Heart right ventricle (tissue), 16 donors: Measurements from ENCODE around the gene ATF3. TPM values are rescaled to one million over a fixed set of nuclear protein-coding genes. Genes with fewer than 3 reads are reported as not detected.

ENCODE experiments used
- ATAC-seq, 8 donors: fragments of 200-7000 bp; cut with Tn5 transposase; one replicate each; pipeline ENCODE4 v1.9.1; 2020; ENCODE audit warnings: mild to moderate bottlenecking in 8 of 8, moderate library complexity in 8 of 8, moderate number of reproducible peaks in 1 of 8
- DNase-seq, 2 donors: peaks; one replicate each; pipeline ENCODE4 v3.0.0-alpha.2; 2020
- H3K27ac ChIP-seq, 10 donors: fragments of 200-600 bp; sonication (generic) in 2 of 10; one replicate each; pipeline versions ENCODE4 v1.5.0 to v1.8.0; 2020 to 2022; ENCODE audit warnings: mild to moderate bottlenecking in 3 of 10
- H3K27me3 ChIP-seq, 7 donors: fragments of 200-600 bp; one replicate each; pipeline ENCODE4 v1.8.0; 2021 to 2022; ENCODE audit warnings: mild to moderate bottlenecking in 2 of 7
- H3K36me3 ChIP-seq, 9 donors: fragments of 200-600 bp; sonication (generic) in 1 of 9; one replicate each; pipeline versions ENCODE4 v1.5.0 to v1.8.0; 2020 to 2022; ENCODE audit warnings: mild to moderate bottlenecking in 2 of 9
- H3K4me1 ChIP-seq, 9 donors: fragments of 200-600 bp; sonication (generic) in 1 of 9; one replicate each; pipeline versions ENCODE4 v1.5.0 to v1.8.0; 2020 to 2022; ENCODE audit warnings: mild to moderate bottlenecking in 4 of 9
- H3K4me3 ChIP-seq, 10 donors: fragments of 200-600 bp; sonication (generic) in 2 of 10; one replicate each; pipeline versions ENCODE4 v1.5.0 to v1.8.0; 2020 to 2022; ENCODE audit warnings: mild to moderate bottlenecking in 7 of 10, moderate library complexity in 2 of 10
- H3K9me3 ChIP-seq, 11 donors: fragments of 200-600 bp in 10 of 11; sonication (generic) in 2 of 11; one replicate each; pipeline versions ENCODE4 v1.5.0 to v1.8.0; 2013 to 2022; ENCODE audit warnings: mild to moderate bottlenecking in 2 of 11, control low read depth in 1 of 11, moderate library complexity in 1 of 11
- CTCF ChIP-seq, 9 donors: fragments of 200-600 bp; sonication (generic) in 2 of 9; IDR thresholded peaks; one replicate each; pipeline versions ENCODE4 v1.5.0 to v1.8.0; 2021 to 2022; ENCODE audit warnings: antibody characterized with exemption in 9 of 9, mild to moderate bottlenecking in 5 of 9, moderate library complexity in 1 of 9
- WGBS, 2 donors: extraction: QIAGEN DNeasy Blood & Tissue Kit; methylation state at CpG; one replicate each; pipeline ENCODE4 v1.1.7; 2013; ENCODE audit warnings: inconsistent platforms in 1 of 2; 5-methylcytosine and 5-hydroxymethylcytosine counted together
- intact Hi-C, 10 donors: fragments of 100-400 bp; cut with DNase I; formaldehyde crosslinking; loops; one replicate each; pipeline versions ENCODE4 v1.11.1 to v1.14.2; 2022
- polyA plus RNA-seq, 2 donors: library from polyadenylated mRNA; stranded (reverse); fragments of 200-250 nt; gene quantifications; one replicate each; pipeline ENCODE4 v1.2.3, GENCODE V29; 2013
- total RNA-seq, 10 donors: library from RNA; stranded (reverse); fragmentation: NEBNext Ultra II Directional in 3 of 10; extraction: Animal tissue kit (Norgen Biotek cat#: 25700) in 3 of 10; gene quantifications; one replicate each; pipeline versions ENCODE4 v1.2.1 to v1.2.4, GENCODE V29; 2021 to 2023
- donor health status: Arrhythmogenic right ventricular cardiomyopathy.
- donor health status: ischemic (EF 13 %, LVEDD 7.1; RV severe dilation, severe dysfunction).
- donor health status: healthy with polysubstance abuse.
- donor health status: DM: no; HTN: yes; CAD: no.
- donor health status: DM: no; HTN: no; CAD: no.
- donor health status: ischemic (EF 25% LVEDD 6.9; RV normal size, moderate dysfunction).
- donor health status: ischemic (EF 25% LVEDD 5.7; RV mildly dilated, moderate dysfunction).
- donor health status: healthy.
- donor health status: DM: yes; HTN: yes; CAD: no.
- donor health status: Ischemic cardiomyopathy.
- donor health status: ischemic (EF 35%, LVEDD 5.7; RV mildly dilated, moderate dysfunction).
- donor health status: nonischemic (EF 11% LVEDD 7.7; RV severe dilation, severe dysfunction).
- donor health status: DM: yes; HTN: yes; CAD: no.
- donor health status: PGD.
- donor health status: ischemic (EF 29% LVEDD 5.4; RV normal size, mild dysfunction).
- donor health status: nonischemic (EF 23%, LVEDD 6.1; RV moderate dilation, normal function).

The ATF3 gene
- total and polyA plus RNA-seq, 12 donors: 8.4 to 684 (median 25.9) TPM

- Histone ChIP-seq H3K4me1 (peaks cover 0 to 10% (median 0%) of the 10 kb centered on the region in 9 donors), H3K36me3 (no peaks in the 10 kb centered on the region), H3K27ac (no peak overlapping the region), H3K27me3 (no peaks in the 10 kb centered on the region), H3K4me3 (no peak overlapping the region), H3K9me3 (no peaks in the 10 kb centered on the region)
- 76 to 84% methylated on average over 1 of the region's 1 CpG for WGBS, 2 donors
- no peak for TF ChIP-seq CTCF (IDR thresholded peaks at IDR 0.05)
- no peak for DNase-seq
- ATAC-seq: no peak
- intact Hi-C loops: no loop called here
Observed at GRCh38 chr1:212578041-212578440, 30.5 kb upstream of the ATF3 start.

DNA sequence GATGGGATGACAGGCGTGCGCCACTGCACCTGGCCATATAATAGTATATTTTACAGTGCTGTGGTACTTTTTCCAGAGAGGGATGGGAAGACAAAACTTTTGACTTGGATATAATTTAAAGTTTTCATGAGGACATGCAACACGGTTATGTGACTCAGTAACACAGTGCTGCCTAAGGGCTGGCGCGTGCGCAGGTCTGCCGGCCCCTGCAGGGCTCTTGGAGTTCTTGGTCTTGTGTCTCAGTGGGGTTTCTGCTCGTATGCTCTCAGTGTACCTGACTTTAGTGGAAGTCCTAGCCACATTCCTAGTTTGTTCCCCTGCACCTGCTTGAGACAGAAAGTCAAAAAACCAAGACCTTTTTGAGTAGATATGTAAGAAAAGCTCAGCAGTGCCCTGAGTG, 27.5 kb upstream of the ATF3 start:
- Histone ChIP-seq H3K4me1 (peaks cover 0 to 10% (median 0%) of the 10 kb centered on the region in 9 donors), H3K27me3 (peaks cover 0 to 11% (median 0%) of the 10 kb centered on the region in 7 donors), H3K27ac (no peak overlapping the region), H3K9me3 (no peaks in the 10 kb centered on the region), H3K36me3 (no peaks in the 10 kb centered on the region), H3K4me3 (no peak overlapping the region)
- DNase-seq (no peak), ATAC-seq (no peak)
- WGBS, 2 donors: 92 to 93% methylated on average over 8 of the region's 8 CpGs
- intact Hi-C loops: no loop called here
- TF ChIP-seq CTCF (IDR thresholded peaks at IDR 0.05): no peak

DNA sequence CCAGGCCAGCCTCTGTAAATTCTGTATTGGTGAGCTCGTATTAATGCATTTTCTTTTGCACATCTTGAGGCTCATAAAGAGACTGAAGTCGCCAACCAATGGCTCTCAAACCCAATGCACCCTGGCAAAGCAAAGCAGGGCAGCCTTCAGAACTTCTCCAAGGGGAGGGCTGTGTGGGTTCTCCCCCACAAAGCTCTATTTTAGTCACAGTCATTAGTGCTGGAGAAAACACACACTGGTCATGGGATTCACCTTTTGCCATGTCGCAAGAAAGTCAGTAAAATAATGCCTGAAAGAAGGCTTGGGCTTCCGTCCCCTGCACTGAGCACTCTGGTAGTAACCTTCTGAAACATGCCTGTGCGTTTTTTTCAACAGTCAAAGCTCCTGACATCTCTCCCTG, 26.3 kb upstream of the ATF3 start:
- Histone ChIP-seq H3K9me3 (no peaks in the 10 kb centered on the region), H3K36me3 (no peaks in the 10 kb centered on the region), H3K4me1 (peaks cover 0 to 10% (median 0%) of the 10 kb centered on the region in 9 donors), H3K27me3 (peaks cover 0 to 23% (median 7%) of the 10 kb centered on the region in 7 donors), H3K27ac (no peak overlapping the region), H3K4me3 (no peak overlapping the region)
- WGBS, 2 donors: 87% methylated on average over 5 of the region's 5 CpGs
- DNase-seq: no peak
- no peak for ATAC-seq
- no peak for TF ChIP-seq CTCF (IDR thresholded peaks at IDR 0.05)
- intact Hi-C loops: no loop called here

GRCh38 chr1:212582808-212583615, 25.5 kb upstream of the ATF3 start:
- H3K27ac ChIP-seq: no peak overlapping the region
- no peaks in the 10 kb centered on the region for H3K9me3 ChIP-seq
- peaks cover 0 to 10% (median 0%) of the 10 kb centered on the region in 9 donors for H3K4me1 ChIP-seq
- TF ChIP-seq CTCF (IDR thresholded peaks at IDR 0.05): no peak
- intact Hi-C loops: no loop called here
- 82 to 89% methylated on average over 7 of the region's 7 CpGs for WGBS, 2 donors
- DNase-seq (no peak), ATAC-seq (no peak)
- no peaks in the 10 kb centered on the region for H3K36me3 ChIP-seq
- no peak overlapping the region for H3K4me3 ChIP-seq
- peaks cover 0 to 29% (median 14%) of the 10 kb centered on the region in 7 donors for H3K27me3 ChIP-seq
